Measurements from ENCODE around the gene TNFRSF21. TPM values are rescaled to one million over a fixed set of nuclear protein-coding genes. Genes with fewer than 3 reads are reported as not detected.
"Not testable (repeated sequence)": the region's sequence is repeated elsewhere in the genome, so short reads cannot be mapped to it uniquely, and the experiment has no call there.

TNFRSF21 gene
- polyA plus RNA-seq, 3 donors = 0.43 to 0.86 (median 0.58) TPM

DNA sequence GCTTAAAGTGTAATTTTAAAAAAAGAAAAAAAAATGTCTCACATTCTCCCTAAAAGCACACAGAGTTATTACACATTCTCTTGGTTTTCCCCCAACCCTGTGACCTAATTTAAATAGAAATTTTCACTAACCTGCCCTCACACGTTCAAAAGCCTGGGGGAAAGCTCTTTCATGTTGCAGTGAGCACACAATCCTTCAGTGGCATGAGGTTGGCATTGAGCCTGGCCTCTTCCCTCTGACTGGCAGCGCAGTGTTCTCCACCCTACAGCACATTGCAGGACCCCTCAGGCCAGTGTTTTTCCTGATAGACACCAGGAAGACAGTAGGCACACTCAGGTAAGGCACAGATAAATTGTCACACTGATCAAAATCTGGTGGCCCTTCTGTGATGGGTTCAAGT is 34.1 kb downstream of the TNFRSF21 start:
- Mint-ChIP-seq H3K27me3 (ENCODE audit: low read depth in 3 of 3) (no peaks in the 10 kb centered on the region), H3K36me3 (no peaks in the 10 kb centered on the region), H3K4me1 (peaks cover 8% of the 10 kb centered on the region), H3K4me3 (no peak overlapping the region), H3K9me3 (peaks cover 0 to 4% (median 0%) of the 10 kb centered on the region in 7 donors), H3K27ac (no peak overlapping the region)
- Histone ChIP-seq H3K9me3 (replicated peaks in 1 of 2; ENCODE audit: control insufficient read depth in 1 of 2, insufficient read depth in 1 of 2, low read length in 2 of 2) (no peaks in the 10 kb centered on the region), H3K4me2 (replicated peaks; ENCODE audit: extremely low read depth, low read length, poor library complexity, severe bottlenecking) (no peak overlapping the region), H4K20me1 (ENCODE audit: insufficient read depth, low read length) (no peaks in the 10 kb centered on the region), H3K36me3 (replicated peaks in 1 of 2; ENCODE audit: control insufficient read depth in 1 of 2, insufficient read depth in 2 of 2, low read length in 2 of 2) (no peaks in the 10 kb centered on the region), H3K27ac (ENCODE audit: low read depth in 1 of 2, low read length in 2 of 2) (no peak overlapping the region), H3K9ac (ENCODE audit: insufficient read depth, low read length, poor library complexity, severe bottlenecking) (no peak overlapping the region), H3K4me1 (ENCODE audit: control insufficient read depth in 1 of 2, insufficient read depth in 2 of 2, low read length in 2 of 2) (peaks cover 4 to 7% of the 10 kb centered on the region in 2 donors), H3K27me3 (ENCODE audit: control insufficient read depth in 2 of 2, insufficient read depth in 2 of 2, low read length in 2 of 2) (no peaks in the 10 kb centered on the region), H3K79me2 (ENCODE audit: insufficient read depth, low read length) (no peaks in the 10 kb centered on the region), H2AFZ (ENCODE audit: insufficient read depth, low read depth, low read length, poor library complexity, severe bottlenecking) (no peak overlapping the region), H3K4me3 (replicated peaks in 1 of 3; ENCODE audit: low read depth in 2 of 3, low read length in 3 of 3) (no peak overlapping the region)
- no peak for DNase-seq
- 85% methylated on average over 2 of the region's 2 CpGs for WGBS (ENCODE audit: insufficient coverage)
- TF ChIP-seq, protein P1, sequence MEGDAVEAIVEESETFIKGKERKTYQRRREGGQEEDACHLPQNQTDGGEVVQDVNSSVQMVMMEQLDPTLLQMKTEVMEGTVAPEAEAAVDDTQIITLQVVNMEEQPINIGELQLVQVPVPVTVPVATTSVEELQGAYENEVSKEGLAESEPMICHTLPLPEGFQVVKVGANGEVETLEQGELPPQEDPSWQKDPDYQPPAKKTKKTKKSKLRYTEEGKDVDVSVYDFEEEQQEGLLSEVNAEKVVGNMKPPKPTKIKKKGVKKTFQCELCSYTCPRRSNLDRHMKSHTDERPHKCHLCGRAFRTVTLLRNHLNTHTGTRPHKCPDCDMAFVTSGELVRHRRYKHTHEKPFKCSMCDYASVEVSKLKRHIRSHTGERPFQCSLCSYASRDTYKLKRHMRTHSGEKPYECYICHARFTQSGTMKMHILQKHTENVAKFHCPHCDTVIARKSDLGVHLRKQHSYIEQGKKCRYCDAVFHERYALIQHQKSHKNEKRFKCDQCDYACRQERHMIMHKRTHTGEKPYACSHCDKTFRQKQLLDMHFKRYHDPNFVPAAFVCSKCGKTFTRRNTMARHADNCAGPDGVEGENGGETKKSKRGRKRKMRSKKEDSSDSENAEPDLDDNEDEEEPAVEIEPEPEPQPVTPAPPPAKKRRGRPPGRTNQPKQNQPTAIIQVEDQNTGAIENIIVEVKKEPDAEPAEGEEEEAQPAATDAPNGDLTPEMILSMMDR (IDR thresholded peaks at IDR 0.05) = no peak
- intact Hi-C loops (cut with micrococcal nuclease) = no loop called here

DNA sequence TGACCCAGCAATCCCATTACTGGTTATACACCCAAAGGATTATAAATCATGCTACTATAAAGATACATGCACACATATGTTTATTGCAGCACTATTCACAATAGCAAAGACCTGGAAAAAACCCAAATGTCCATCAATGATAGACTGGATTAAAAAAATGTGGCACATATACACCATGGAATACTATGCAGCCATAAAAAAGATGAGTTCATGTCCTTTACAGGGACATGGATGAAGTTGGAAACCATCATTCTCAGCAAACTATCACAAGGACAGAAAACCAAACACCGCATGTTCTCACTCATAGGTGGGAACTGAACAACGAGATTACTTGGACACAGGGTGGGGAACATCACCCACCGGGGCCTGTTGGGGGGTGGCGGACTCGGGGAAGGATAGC is 34.6 kb downstream of the TNFRSF21 start:
- H3K4me3 ChIP-seq (replicated peaks in 1 of 3; ENCODE audit: low read depth in 2 of 3, low read length in 3 of 3); DNase-seq; H3K9me3 ChIP-seq (replicated peaks in 1 of 2; ENCODE audit: control insufficient read depth in 1 of 2, insufficient read depth in 1 of 2, low read length in 2 of 2); H3K4me3 Mint-ChIP-seq; H4K20me1 ChIP-seq (ENCODE audit: insufficient read depth, low read length); H3K36me3 ChIP-seq (replicated peaks in 1 of 2; ENCODE audit: control insufficient read depth in 1 of 2, insufficient read depth in 2 of 2, low read length in 2 of 2); H3K4me1 Mint-ChIP-seq; H3K4me2 ChIP-seq (replicated peaks; ENCODE audit: extremely low read depth, low read length, poor library complexity, severe bottlenecking); H3K4me1 ChIP-seq (ENCODE audit: control insufficient read depth in 1 of 2, insufficient read depth in 2 of 2, low read length in 2 of 2); H2AFZ ChIP-seq (ENCODE audit: insufficient read depth, low read depth, low read length, poor library complexity, severe bottlenecking); H3K36me3 Mint-ChIP-seq; H3K27me3 Mint-ChIP-seq (ENCODE audit: low read depth in 3 of 3); H3K27me3 ChIP-seq (ENCODE audit: control insufficient read depth in 2 of 2, insufficient read depth in 2 of 2, low read length in 2 of 2); intact Hi-C loops (cut with micrococcal nuclease); H3K9ac ChIP-seq (ENCODE audit: insufficient read depth, low read length, poor library complexity, severe bottlenecking); H3K9me3 Mint-ChIP-seq; H3K79me2 ChIP-seq (ENCODE audit: insufficient read depth, low read length); H3K27ac ChIP-seq (ENCODE audit: low read depth in 1 of 2, low read length in 2 of 2); H3K27ac Mint-ChIP-seq: not testable (repeated sequence)
- WGBS (ENCODE audit: insufficient coverage) = 100% methylated on average over 2 of the region's 5 CpGs
